Measurements from ENCODE around the gene TXN.
"Not testable (repeated sequence)": the region's sequence is repeated elsewhere in the genome, so short reads cannot be mapped to it uniquely, and the experiment has no call there.

Gene TXN

DNA sequence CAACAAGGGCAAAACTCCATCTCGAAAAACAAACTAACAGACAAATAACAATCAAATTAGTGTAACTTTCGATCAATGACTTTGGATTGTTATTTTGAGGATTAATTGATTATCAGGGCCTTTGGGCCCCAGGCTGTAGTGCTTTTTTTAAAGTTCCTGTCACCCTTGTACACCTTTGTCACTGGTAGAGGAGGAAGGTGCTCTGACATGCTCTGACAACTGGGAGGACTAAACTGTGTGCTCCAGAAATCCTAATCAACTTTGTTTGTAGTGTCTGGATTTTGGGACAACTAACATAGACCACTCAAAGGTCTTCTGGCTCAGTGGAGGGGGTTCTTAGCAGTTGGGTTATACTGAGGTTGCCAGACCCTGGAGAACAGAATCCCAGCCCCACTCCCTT lies 1.8 kb downstream of the TXN start:
- H3K4me3 ChIP-seq (ENCODE audit: low read depth, low read length) = peak overlapping the region; percentile 84
- in situ Hi-C loops (cut with HindIII; ENCODE audit: low sequenced_read_pairs) = no loop called here
- TF ChIP-seq, protein P1, sequence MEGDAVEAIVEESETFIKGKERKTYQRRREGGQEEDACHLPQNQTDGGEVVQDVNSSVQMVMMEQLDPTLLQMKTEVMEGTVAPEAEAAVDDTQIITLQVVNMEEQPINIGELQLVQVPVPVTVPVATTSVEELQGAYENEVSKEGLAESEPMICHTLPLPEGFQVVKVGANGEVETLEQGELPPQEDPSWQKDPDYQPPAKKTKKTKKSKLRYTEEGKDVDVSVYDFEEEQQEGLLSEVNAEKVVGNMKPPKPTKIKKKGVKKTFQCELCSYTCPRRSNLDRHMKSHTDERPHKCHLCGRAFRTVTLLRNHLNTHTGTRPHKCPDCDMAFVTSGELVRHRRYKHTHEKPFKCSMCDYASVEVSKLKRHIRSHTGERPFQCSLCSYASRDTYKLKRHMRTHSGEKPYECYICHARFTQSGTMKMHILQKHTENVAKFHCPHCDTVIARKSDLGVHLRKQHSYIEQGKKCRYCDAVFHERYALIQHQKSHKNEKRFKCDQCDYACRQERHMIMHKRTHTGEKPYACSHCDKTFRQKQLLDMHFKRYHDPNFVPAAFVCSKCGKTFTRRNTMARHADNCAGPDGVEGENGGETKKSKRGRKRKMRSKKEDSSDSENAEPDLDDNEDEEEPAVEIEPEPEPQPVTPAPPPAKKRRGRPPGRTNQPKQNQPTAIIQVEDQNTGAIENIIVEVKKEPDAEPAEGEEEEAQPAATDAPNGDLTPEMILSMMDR (IDR thresholded peaks at IDR 0.05; ENCODE audit: low read depth, low read length, missing control alignments) = no peak
- no peak for DNase-seq (ENCODE audit: low read depth)

DNA sequence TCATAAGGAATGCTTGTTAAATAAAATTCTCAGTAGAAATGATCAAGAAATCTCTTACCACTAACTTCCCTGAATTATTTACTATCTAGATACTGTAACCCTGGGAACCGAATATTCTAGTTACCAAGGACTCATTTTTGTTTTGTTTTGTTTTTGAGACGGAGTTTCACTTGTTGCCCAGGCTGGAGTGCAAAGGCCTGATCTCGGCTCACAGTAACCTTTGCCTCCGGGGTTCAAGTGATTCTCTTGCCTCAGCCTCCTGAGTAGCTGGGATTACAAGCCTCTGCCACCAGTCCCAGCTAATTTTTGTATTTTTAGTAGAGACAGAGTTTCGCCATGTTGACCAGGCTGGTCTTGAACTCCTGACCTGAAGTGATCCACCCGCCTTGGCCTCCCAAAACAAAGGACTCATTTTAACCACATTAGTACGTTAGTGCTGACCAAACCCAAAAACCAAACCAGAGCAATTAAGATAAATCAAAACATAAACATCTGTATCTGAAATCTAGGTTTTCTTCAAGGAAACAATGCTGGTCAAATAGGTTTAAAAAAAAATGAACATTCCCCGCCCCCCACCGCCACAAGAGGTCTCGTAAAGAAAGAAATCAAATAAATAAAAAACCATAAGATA lies 3.7 kb downstream of the TXN start:
- in situ Hi-C loops (cut with HindIII; ENCODE audit: low sequenced_read_pairs) = no loop called here
- DNase-seq (ENCODE audit: low read depth) = no peak
- no peak overlapping the region for H3K4me3 ChIP-seq (ENCODE audit: low read depth, low read length)
- TF ChIP-seq, protein P1 (IDR thresholded peaks at IDR 0.05; ENCODE audit: low read depth, low read length, missing control alignments) = no peak

DNA sequence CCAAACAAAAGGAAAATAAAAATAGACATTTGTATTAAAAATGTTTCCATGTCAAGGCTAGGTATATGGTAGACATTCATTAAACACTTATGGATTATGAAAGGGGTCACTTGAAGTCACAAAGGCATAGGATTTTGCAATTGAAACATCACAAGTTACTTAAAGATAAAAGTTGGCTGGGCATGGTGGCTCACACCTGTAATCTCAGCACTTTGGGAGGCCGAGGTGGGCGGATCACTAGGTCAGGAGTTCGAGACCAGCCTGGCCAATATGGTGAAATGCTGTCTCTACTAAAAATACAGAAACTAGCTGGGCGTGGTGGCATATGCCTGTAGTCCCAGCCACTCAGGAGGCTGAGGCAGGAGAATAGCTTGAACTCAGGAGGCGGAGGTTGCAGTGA lies 4.5 kb downstream of the TXN start:
- in situ Hi-C loops (cut with HindIII; ENCODE audit: low sequenced_read_pairs); H3K4me3 ChIP-seq (ENCODE audit: low read depth, low read length); DNase-seq (ENCODE audit: low read depth): not testable (repeated sequence)

DNA sequence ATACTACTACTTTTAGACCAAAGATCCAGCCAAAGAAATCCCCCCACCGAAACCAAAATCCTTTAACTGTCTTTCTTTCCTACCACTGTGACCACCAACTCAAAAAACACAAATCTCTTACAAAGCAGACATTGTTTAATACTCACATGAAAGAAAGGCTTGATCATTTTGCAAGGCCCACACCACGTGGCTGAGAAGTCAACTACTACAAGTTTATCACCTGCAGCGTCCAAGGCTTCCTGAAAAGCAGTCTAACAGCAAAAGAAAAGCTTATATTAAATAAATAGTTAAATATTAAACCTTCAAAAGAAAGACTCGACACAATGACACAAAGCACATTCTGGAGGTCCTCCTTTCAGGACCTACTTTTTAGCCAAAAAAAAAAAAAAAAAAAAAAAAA lies 5.1 kb downstream of the TXN start:
- in situ Hi-C loops (cut with HindIII; ENCODE audit: low sequenced_read_pairs) = no loop called here
- TF ChIP-seq, protein P1 (IDR thresholded peaks at IDR 0.05; ENCODE audit: low read depth, low read length, missing control alignments) = no peak
- H3K4me3 ChIP-seq (ENCODE audit: low read depth, low read length) = no peak overlapping the region
- DNase-seq (ENCODE audit: low read depth) = no peak

DNA sequence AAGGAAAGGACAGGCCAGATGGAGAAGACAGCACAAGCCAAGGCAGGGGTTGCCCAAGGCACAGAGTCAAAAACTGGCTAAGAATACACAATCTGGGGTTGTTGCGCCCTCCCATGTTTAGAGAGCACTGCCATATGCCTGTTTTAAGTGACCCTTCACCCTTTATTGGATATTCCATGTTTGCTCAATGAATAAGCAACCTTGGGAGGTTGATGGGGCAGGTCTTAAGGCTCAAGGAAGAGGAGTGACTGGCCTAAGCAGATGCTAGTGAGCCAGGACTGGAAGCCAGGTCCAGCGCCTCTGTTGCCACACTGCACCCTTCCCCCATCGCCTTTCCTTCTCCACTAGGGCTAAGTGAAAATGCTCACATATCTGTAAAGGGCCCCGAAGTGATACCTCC lies 6.7 kb downstream of the TXN start:
- in situ Hi-C loops (cut with HindIII; ENCODE audit: low sequenced_read_pairs) = no loop called here
- no peak for DNase-seq (ENCODE audit: low read depth)
- TF ChIP-seq, protein P1 (IDR thresholded peaks at IDR 0.05; ENCODE audit: low read depth, low read length, missing control alignments) = no peak
- no peak overlapping the region for H3K4me3 ChIP-seq (ENCODE audit: low read depth, low read length)

DNA sequence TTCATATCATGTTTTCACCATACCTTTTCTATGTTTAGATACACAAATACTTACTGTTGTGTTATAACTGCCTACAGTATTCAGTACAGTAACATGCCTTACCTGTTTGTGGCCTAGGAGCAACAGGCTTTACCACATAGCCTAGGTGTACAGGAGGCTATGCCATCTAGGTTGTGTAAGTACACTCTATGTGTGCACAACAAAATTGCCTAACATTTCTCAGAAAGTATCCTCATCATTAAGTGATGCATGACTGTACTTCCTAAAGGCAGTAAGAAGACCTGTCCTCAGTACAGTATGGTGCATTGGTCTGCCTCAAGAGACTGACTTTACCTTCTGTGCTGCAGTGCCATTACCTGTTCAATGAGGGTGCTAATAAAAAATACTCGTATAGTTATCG lies 7.9 kb downstream of the TXN start:
- no peak overlapping the region for H3K4me3 ChIP-seq (ENCODE audit: low read depth, low read length)
- in situ Hi-C loops (cut with HindIII; ENCODE audit: low sequenced_read_pairs) = no loop called here
- DNase-seq (ENCODE audit: low read depth) = no peak
- TF ChIP-seq, protein P1 (IDR thresholded peaks at IDR 0.05; ENCODE audit: low read depth, low read length, missing control alignments) = no peak

DNA sequence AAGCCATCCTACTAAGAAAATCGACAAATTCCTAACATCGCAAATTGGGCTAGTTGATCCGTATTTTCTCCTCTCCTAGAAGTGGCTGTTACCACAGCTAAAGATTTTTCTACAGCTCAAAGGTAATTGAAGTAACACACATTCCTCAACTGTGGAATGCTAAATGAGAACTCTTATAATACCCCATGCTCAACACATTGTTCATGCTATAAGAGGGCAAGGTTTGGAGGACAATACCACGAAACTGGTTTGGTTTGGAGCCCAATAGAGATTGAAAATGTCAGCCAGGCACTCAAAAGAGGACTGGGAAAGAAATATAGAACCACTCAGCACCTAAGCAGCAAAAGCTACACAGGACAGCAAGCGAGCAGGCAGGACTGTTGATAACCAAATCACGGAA lies 10.1 kb downstream of the TXN start:
- no peak for DNase-seq (ENCODE audit: low read depth)
- H3K4me3 ChIP-seq (ENCODE audit: low read depth, low read length) = no peak overlapping the region
- in situ Hi-C loops (cut with HindIII; ENCODE audit: low sequenced_read_pairs) = no loop called here
- TF ChIP-seq, protein P1 (IDR thresholded peaks at IDR 0.05; ENCODE audit: low read depth, low read length, missing control alignments) = no peak
